NCI-H1436 treated with DMSO at 0.1 percent for 48 hours (cell line): Measurements from ENCODE around the gene TSEN34.
"Not testable (repeated sequence)": the region's sequence is repeated elsewhere in the genome, so short reads cannot be mapped to it uniquely, and the experiment has no call there.

Source experiments
- DNase-seq: peaks from one replicate; lab custom pipeline; 2025; lab: John Stamatoyannopoulos, UW

Gene TSEN34

DNA sequence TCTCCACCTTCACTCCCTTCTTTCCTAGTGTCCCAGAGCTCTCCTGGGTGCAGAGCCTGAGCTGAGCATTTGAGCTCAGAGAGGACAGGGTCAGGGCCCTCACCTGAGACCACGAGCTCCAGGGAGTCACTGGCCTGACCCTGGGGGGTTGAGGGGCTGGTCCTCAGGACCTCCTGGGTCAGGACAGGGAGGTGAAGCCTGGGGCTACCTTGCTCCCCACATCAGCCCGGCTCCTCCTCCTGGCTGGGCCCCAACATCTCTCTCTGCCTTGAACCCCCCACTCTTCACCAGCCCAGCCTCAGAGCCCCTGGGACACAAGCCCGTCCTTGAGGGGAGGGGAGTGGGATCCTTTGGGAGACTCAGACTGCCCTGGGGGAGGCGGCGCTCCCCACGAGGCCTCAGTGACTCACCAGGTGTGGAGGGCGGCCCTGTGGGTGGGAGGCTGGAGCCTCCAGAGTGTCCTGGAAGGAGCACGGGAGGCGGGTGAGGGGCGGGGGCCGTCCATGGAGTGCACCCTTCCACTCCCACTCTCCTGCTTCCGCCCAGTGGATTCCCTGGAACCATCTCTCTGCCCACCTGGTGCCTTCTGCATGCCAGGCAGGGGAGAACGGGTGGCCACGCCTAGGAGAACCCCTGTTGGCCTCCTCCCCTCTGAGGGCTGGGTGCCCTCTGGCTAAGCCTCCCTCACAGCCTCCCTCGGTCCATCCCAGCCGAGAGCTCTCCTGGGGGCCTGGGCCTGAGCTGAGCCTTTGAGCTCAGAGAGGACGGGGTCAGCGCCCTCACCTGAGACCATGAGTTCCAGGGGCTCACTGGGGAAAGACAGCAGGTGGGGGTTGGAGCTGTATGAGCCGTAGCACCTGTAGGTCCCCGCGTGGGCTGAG is 48.6 kb downstream of the TSEN34 start:
- DNase-seq: not testable (repeated sequence)

DNA sequence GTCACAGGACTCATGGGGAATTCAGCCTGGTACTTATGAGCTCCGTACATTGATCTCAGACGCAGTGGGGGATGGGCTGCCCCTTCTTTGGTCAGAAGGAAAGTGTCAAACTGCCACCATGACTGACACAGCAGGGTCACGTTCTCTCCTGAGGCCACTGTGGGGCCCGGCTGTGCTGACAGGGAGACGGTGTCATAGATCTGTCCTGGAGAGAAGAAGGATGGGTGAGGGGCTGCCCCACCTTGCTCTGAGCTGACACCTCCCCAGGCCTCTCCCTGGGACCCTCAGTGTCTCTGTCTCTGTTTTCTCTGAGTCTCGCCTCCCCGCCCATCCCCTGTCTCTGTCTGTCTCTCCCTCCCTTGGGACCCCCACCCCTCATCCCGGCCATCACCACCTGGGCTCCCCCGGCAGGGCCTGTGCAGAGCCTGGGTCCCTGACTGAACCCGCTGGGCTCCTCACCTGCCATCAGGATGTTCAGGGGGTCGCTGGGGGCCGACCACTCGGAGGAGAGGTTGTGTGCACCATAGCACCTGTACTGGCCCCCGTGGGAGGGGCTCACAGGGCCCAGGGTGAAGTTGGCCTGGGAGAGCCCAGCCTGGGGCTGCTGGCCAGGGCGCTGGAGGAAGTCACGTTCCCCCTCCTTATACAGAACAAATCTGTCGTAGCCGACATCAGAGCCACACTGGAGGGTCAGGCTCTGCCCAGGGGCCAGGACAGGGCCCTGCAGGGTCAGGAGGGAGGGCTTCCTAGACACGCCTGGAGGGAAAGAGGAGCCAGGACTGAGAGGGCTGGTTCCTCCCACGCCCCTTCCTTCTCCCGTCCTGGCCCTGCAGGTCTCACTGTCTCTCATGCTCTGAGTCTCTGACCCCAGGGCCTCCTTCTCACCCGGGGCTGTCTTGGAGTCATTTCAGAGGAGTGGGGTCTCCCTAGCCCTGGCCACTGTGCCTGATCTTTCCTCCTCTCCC is 49.5 kb downstream of the TSEN34 start:
- DNase-seq: not testable (repeated sequence)

DNA sequence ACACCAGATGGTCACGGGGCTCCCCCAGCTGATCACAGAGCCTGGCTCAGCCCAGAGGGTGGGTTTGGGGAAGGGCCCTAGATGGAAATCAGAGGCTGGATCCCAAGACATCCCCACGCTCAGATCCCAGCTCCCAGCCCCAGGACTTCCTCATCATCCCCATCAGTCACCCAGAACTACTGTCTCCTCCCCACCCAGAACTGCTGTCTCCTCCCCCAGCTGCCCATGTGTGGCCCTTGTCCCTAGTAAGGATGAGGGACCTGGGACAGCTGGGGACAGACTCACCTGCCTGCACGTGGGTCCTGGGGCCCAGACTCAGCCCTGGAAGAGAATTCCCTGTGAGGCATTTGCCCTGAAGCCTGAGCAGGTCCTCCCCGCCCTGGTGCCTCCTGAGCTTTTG is 51.1 kb downstream of the TSEN34 start:
- not testable (repeated sequence) for DNase-seq

DNA sequence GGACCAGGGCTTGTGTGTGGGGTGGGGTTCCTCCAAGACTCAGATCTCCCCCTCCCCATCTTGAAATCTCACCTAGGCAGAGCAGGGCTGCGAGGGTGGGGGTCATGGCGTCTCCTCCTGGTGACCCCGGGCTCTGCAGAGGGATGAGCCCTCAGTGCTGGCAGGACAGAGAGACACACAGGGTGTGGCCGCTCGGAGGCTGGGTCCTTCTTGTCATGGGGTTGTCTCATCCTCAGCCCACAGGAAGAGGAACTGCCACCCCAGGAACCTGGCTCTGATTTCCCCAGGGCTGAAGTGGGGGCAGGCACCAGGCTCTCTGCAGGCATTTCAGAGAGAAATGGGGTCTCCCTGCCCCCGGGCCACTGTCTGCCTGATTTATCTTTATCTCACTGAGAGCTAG is 51.5 kb downstream of the TSEN34 start, which contains the start of gene LILRA6:
Gene LILRA6 (minus strand): TSS at position 145 of the 400 bp plus-strand sequence.
- not testable (repeated sequence) for DNase-seq

DNA sequence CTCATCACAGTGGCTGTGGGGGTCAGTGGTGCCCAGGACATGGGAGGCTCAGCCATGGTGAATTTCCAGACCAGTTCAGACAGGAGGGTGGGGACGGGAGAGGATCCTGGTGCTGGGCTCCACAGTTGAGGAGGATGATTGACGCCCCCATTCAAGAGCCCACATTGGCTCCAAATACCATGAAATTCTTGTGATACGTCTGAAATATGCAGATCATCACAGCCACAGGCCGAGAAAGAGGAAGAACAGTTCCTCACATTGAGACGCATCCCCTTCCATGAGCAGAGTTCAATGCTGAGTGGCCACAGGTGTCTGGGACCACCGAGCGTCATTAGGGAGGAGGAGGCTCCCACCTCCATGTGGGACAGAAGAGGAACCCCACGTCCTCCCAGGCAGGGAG is 52.7 kb downstream of the TSEN34 start:
- DNase-seq: not testable (repeated sequence)
